Activated naive CD8-positive, alpha-beta T cell treated with anti-CD3 and anti-CD28 coated beads, Interleukin-2, amount 10 ng/mL, durations not matched to agents 7 days and 5 days (primary cell): ENCODE results near the gene WFDC12. TPM values are rescaled to one million over a fixed set of nuclear protein-coding genes. Genes with fewer than 3 reads are reported as not detected.

Experiments used
- ATAC-seq: fragments of 150-1000 bp; cut with Tn5 transposase; one replicate; pipeline ENCODE4 v1.10.0; 2021; ENCODE audit warnings: low read depth, moderate library complexity
- POLR2A ChIA-PET: fragments of 350-600 bp; sonication (Branson Sonifier 250); formaldehyde crosslinking; loops from one replicate; lab custom pipeline; 2021; ENCODE audit warnings: antibody characterized with exemption; lab: Charles Lee
- DNase-seq: peaks from one replicate; pipeline ENCODE4 v3.0.0; 2021
- H3K27ac Mint-ChIP-seq: one replicate; pipeline ENCODE4 v1.8.0; 2022; ENCODE audit warnings: mild to moderate bottlenecking, mixed read lengths
- H3K27me3 Mint-ChIP-seq: one replicate; pipeline ENCODE4 v1.8.0; 2022; ENCODE audit warnings: mild to moderate bottlenecking, moderate library complexity, mixed read lengths
- H3K36me3 Mint-ChIP-seq: one replicate; pipeline ENCODE4 v1.8.0; 2021; ENCODE audit warnings: mild to moderate bottlenecking, mixed read lengths
- H3K4me1 Mint-ChIP-seq: one replicate; pipeline ENCODE4 v1.8.0; 2021; ENCODE audit warnings: mixed read lengths
- H3K4me3 Mint-ChIP-seq: one replicate; pipeline ENCODE4 v1.8.0; 2022; ENCODE audit warnings: mild to moderate bottlenecking, moderate library complexity, mixed read lengths
- H3K9me3 Mint-ChIP-seq: one replicate; pipeline ENCODE4 v1.8.0; 2021; ENCODE audit warnings: mixed read lengths
- total RNA-seq, 2 experiments: library from RNA; stranded (reverse); gene quantifications; one replicate each; pipeline ENCODE4 v1.2.3, GENCODE V29; 2021

WFDC12 gene
- total RNA-seq, 2 experiments from 2014 or later, result not detected

DNA sequence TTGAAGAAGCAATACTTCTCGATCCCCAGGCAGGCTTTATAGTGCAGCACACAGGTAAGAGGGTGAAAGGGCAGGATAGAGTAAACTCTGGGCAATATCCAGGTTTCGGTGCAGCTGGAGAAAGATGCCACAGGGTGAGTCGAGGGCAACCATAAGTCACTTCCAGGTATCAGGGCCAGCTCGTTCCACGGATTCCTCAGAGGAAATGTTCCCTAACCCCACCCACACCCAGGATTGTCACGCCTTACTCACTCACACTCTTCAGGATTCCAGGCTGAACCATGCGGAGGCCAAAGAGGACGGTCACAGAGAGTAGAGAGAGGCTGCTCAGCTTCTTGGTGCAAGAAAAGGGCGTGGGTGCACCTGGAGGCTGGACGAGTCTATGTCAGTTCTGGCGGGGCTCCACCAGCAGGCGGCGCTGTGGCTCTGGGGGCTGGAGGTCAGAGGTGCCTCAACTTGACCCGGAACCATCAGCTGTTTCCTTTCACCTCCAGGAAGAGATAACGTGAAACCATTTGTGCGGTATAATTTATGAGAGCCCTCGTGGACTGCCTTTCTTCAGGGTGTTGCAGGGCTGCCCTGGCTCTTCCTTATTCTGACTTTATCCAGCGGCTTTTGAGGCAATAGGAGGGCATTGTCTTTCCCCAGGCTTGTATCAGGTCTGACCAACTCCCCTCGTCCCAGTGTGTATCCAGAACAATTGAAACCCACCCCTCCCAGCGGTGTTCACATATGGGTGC is 14.5 kb upstream of the WFDC12 start:
- Mint-ChIP-seq H3K27me3 (peaks cover 9% of the 10 kb centered on the region), H3K9me3 (no peaks in the 10 kb centered on the region), H3K4me1 (no peaks in the 10 kb centered on the region), H3K36me3 (no peaks in the 10 kb centered on the region), H3K4me3 (no peak overlapping the region), H3K27ac (no peak overlapping the region)
- DNase-seq (peak; percentile 75), ATAC-seq (peak; percentile 54)
- POLR2A ChIA-PET, result no interaction called here

DNA sequence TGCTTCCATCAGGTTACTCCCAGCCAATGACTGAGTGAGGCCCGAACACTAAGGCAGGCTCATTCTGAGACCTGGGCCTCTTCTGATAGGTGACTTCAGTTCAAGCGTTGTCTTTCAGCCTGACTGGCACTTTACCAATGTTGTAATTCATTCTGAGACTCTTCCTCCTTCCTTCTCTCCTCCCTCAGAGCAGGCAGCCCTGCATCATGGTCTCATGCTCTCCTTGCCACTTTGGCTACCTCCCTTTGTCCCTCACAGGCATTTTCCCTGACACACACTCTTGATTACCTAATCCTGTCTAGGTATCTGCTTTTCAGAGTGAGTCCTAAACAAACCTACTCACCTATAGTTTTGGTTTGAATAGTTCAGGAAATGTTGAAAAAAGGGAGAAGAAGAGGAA is 12.6 kb upstream of the WFDC12 start:
- no peak overlapping the region for H3K27ac Mint-ChIP-seq
- DNase-seq (no peak), ATAC-seq (no peak)
- no peaks in the 10 kb centered on the region for H3K4me1 Mint-ChIP-seq
- no peaks in the 10 kb centered on the region for H3K9me3 Mint-ChIP-seq
- no peaks in the 10 kb centered on the region for H3K36me3 Mint-ChIP-seq
- no peak overlapping the region for H3K4me3 Mint-ChIP-seq
- POLR2A ChIA-PET, result no interaction called here
- peaks cover 23% of the 10 kb centered on the region for H3K27me3 Mint-ChIP-seq

DNA sequence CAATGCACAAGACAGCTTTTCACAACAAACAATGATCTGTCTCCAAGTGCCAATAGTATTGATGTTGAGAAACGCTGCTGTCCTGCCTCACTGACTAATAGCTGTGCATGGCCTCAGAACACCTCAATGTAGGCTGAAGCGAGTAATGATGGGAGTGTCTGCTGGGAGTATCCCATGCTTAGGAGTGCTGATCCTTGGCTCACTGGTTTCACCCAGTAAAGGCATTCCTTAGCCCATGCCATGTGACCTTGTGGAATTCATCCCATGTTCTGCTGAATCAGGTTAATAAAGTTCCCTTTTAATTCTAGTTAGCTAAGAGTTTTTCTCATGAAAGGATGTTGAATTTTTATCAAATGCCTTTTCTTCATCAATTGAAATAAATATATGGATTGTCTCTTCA is 3.8 kb upstream of the WFDC12 start:
- no peak overlapping the region for H3K4me3 Mint-ChIP-seq
- no peak for ATAC-seq
- H3K36me3 Mint-ChIP-seq, result no peaks in the 10 kb centered on the region
- H3K27ac Mint-ChIP-seq, result no peak overlapping the region
- H3K4me1 Mint-ChIP-seq, result no peaks in the 10 kb centered on the region
- no peak for DNase-seq
- POLR2A ChIA-PET, result no interaction called here
- peaks cover 40% of the 10 kb centered on the region for H3K27me3 Mint-ChIP-seq
- no peaks in the 10 kb centered on the region for H3K9me3 Mint-ChIP-seq

DNA sequence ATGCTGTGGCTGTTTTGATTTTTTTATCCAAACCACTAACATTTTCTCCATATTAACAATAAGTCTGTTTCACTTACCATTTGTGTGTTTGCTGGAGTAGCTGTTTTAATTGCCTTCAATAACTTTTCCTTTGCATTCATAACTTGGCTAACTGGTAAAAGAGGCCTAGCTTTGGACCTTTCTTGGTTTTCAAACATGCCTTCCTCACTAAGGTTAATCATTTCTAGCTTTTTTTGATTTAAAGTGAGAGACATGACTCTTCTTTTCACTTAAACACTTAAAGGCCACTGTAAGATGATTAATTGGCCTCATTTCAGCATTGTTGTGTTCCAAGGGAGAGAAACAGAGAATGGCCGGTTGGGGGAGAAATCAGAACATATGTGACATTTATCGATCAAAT is 2.9 kb downstream of the WFDC12 start:
- DNase-seq, result no peak
- Mint-ChIP-seq H3K4me1 (no peaks in the 10 kb centered on the region), H3K4me3 (no peak overlapping the region), H3K9me3 (no peaks in the 10 kb centered on the region), H3K36me3 (no peaks in the 10 kb centered on the region), H3K27me3 (peaks cover 34% of the 10 kb centered on the region), H3K27ac (no peak overlapping the region)
- no peak for ATAC-seq
- POLR2A ChIA-PET, result interaction anchor here (0.6 kb wide), 1 partner anchor 43 kb away, joined by 6 read pairs; no protein-coding TSS in a partner anchor

DNA sequence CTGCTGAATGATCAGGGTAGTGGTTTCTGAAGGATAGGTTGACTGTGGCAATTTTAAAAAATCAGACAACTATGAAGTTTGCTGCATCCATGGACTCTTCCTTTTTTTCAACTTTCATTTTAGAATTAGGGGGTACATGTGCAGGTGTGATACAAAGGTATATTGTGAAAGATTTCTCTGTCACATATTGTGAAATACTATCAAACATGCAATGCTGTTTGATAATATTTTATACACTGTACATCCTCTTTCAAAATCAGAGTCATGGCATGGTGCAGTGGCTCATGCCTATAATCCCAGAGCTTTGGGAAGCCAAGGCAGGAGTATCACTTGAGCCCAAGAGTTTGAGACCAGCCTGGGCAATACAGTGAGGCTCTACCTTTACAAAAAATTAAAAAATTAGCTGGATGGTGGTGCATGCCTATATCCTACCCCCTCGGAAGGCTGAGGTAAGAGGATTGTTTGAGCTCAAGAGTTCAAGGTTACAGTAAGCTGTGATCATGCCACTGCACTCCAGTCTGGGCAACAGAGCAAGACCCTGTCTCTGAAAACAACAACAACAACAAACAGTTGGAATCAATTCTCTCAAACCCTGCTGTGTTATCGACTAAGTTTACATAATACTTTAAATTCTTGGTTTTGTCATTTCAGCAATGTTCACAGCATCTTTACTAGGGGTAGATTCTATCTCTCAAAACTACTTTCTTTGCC is 4.6 kb downstream of the WFDC12 start:
- no peaks in the 10 kb centered on the region for H3K36me3 Mint-ChIP-seq
- H3K9me3 Mint-ChIP-seq, result no peaks in the 10 kb centered on the region
- peaks cover 34% of the 10 kb centered on the region for H3K27me3 Mint-ChIP-seq
- POLR2A ChIA-PET, result no interaction called here
- DNase-seq (no peak), ATAC-seq (no peak)
- no peak overlapping the region for H3K27ac Mint-ChIP-seq
- H3K4me3 Mint-ChIP-seq, result no peak overlapping the region
- H3K4me1 Mint-ChIP-seq, result peaks cover 2% of the 10 kb centered on the region

DNA sequence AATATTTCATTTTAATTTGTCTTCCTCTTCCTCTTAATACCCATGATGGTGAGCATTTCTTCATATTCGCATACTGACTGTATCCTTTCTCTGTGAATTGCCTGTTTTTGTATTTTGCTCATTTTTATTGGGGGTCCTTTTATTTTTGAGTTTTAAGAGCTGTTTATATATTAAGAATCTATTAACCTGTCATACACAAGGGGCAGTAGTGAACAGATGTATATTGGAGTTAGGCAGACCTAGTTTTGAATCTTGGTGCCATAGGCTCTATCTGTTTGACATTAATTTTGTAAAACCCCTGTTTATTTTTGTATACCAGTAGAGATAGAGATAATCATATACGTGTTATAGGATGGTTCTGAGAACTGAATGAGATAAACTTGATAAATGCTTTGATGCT is 6.2 kb downstream of the WFDC12 start:
- Mint-ChIP-seq H3K27ac (no peak overlapping the region), H3K27me3 (peaks cover 38% of the 10 kb centered on the region), H3K9me3 (no peaks in the 10 kb centered on the region), H3K36me3 (no peaks in the 10 kb centered on the region), H3K4me3 (no peak overlapping the region), H3K4me1 (peaks cover 2% of the 10 kb centered on the region)
- no peak for DNase-seq
- ATAC-seq, result no peak
- POLR2A ChIA-PET, result no interaction called here

DNA sequence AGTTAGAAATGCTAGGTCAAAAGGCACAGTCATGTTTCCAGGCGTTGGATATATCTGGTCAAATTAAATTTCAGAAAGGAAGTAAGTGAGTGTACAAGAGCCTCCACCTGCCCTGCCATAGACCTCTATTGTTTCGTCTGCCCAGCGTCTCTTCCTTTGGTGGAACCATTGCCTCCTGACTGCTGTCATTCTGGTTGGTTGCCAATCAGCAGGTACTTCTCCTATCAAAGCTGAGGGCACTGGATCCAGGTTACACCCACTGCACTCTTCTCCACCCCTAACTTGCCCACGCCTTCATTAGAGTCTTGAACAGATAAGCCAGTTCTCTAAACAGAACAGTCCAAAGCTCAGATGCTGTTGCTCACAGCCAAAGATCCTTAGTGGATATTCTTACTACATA is 6.7 kb downstream of the WFDC12 start:
- Mint-ChIP-seq H3K36me3 (no peaks in the 10 kb centered on the region), H3K4me3 (no peak overlapping the region), H3K27me3 (peaks cover 38% of the 10 kb centered on the region), H3K4me1 (peaks cover 2% of the 10 kb centered on the region), H3K9me3 (no peaks in the 10 kb centered on the region), H3K27ac (no peak overlapping the region)
- POLR2A ChIA-PET, result no interaction called here
- ATAC-seq (no peak), DNase-seq (no peak)

DNA sequence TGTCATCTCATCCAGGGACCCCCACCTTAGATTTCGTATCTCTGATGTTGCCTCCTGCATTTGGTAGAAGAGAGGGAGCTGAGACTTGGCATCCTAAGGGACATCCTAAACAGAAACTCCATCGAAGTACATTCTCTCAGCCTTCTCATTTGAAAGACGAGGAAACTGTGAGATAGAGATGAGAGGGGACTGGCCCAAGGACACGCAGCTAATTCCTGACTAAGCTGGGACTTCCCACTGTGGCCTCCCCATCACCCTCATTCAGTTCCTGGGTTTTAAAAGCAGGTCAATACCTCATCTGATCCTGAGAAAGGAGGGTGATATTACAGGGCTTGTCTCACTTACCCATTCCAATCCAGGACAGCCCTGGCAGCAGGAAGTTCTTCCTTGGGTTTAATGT is 8.4 kb downstream of the WFDC12 start:
- H3K27me3 Mint-ChIP-seq, result peaks cover 35% of the 10 kb centered on the region
- no peak overlapping the region for H3K27ac Mint-ChIP-seq
- no peaks in the 10 kb centered on the region for H3K9me3 Mint-ChIP-seq
- no peak for DNase-seq
- ATAC-seq, result no peak
- no peak overlapping the region for H3K4me3 Mint-ChIP-seq
- peaks cover 2% of the 10 kb centered on the region for H3K4me1 Mint-ChIP-seq
- H3K36me3 Mint-ChIP-seq, result no peaks in the 10 kb centered on the region
- POLR2A ChIA-PET, result no interaction called here

DNA sequence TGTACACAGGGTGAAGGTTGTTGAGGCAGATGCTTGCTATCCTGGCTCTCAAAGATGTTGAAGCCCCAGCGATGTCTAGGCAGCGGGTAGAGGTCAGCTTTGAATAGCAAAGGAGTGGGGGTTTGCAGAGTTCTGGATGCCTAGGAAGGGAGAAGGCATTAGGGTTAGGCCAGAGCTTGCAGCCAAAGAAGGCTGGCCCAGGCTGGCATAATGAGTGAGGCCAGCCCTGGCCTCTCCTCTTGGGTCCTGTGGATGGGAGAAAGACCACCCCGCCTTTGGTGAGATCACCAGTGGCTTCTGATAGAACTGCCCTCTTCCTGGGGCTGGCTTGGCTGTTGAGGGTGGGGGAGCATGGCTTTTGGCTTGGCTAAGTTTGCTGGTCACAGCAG is 8.9 kb downstream of the WFDC12 start:
- DNase-seq, result no peak
- Mint-ChIP-seq H3K4me3 (no peak overlapping the region), H3K4me1 (peaks cover 2% of the 10 kb centered on the region), H3K27me3 (peaks cover 32% of the 10 kb centered on the region), H3K36me3 (no peaks in the 10 kb centered on the region), H3K9me3 (no peaks in the 10 kb centered on the region), H3K27ac (no peak overlapping the region)
- POLR2A ChIA-PET, result no interaction called here
- no peak for ATAC-seq

DNA sequence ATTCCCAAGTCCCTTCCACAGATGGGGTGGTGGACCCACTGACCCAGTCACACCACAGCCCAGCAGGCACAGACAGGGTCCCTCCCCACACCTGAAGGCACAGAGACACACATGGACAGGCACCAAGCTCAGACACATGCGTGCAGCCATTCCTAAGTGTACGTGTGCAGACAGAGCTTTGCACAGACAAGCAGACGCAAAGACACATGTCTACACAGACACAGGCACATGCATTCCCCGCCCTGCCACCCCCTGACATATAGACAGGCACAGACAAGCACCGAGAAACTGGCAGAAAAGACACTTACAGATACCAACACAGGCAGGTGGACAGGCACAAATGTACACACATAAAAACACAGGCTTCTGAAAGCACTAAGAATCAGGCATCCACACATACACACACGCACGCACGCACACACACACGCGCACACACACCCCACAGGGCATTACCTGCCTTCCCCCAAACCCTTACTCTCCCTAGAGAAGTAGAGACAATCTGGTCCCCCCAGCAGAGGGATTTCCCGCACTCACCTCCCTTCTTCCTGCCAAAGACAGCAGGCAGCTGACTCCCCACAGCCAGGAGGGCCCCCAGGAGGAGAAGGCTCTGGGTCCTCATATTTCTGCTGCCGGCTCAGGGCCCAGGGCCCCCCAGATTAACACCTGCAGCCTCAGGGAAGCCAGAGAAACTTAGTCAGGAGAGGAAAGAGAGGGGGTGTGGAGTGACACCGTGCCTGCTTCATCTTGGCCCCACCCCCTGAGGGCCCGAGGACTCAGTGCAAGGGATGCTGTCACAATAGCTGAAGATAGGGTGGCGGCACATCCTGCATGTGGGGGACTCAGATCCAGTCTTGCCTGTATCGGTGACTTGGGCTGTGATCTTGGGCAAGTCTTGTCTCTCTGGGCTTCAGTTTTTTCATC is 9.5 kb downstream of the WFDC12 start, which contains the start of gene WFDC5:
TSS of gene WFDC5 (minus strand) at position 710 of the 921 bp plus-strand sequence. CDS start at position 619, 91 bp downstream.
- Mint-ChIP-seq H3K9me3 (no peaks in the 10 kb centered on the region), H3K36me3 (no peaks in the 10 kb centered on the region), H3K4me3 (no peak within 1 kb of the TSS), H3K27ac (no peak within 1 kb of the TSS), H3K4me1 (peaks cover 2% of the 10 kb centered on the region), H3K27me3 (peaks cover 30% of the 10 kb centered on the region)
- ATAC-seq (peak; percentile 74), DNase-seq (no peak)
- POLR2A ChIA-PET, result no interaction called here

DNA sequence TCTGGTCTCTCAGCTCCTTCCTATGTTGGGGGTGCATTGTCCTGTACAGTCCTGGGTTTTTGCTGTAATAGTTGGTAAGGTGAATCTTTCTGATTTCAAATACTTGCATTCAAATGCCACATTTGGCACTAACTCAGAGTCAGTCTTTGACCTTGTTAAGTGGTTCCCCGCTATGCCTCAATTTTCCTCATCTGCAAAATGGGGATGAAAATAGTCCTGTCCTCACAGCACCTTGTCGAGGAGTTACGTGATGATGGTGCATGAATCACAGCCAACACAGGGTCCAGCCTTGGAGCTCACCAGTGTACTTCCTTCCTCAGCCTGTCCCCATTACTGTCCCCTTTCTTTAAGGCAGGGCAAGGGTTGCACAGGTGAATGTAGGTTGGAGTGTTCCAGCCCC is 10.4 kb downstream of the WFDC12 start:
- ATAC-seq, result no peak
- Mint-ChIP-seq H3K27ac (no peak overlapping the region), H3K36me3 (no peaks in the 10 kb centered on the region), H3K9me3 (no peaks in the 10 kb centered on the region), H3K4me3 (no peak overlapping the region), H3K27me3 (peaks cover 27% of the 10 kb centered on the region), H3K4me1 (peaks cover 2% of the 10 kb centered on the region)
- no peak for DNase-seq
- POLR2A ChIA-PET, result no interaction called here

DNA sequence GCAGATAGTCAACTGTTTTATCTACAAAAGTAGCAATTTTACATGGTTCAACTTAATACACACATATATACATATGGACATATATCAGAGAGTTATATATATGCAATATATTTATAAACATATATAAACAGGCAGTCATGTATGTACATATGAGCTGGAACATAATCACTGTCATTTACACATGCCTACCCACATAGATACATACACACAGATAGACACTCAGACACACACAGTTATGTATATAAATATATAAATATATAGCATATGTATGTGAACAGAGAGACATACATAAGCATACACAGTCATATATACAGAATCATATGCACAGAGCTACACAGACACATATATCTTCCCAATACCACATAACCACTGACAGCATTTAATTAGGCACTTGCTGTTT is 11.5 kb downstream of the WFDC12 start:
- H3K27ac Mint-ChIP-seq, result no peak overlapping the region
- no peak for DNase-seq
- no peaks in the 10 kb centered on the region for H3K9me3 Mint-ChIP-seq
- POLR2A ChIA-PET, result no interaction called here
- no peak for ATAC-seq
- H3K4me1 Mint-ChIP-seq, result peaks cover 2% of the 10 kb centered on the region
- H3K27me3 Mint-ChIP-seq, result peaks cover 23% of the 10 kb centered on the region
- H3K4me3 Mint-ChIP-seq, result no peak overlapping the region
- no peaks in the 10 kb centered on the region for H3K36me3 Mint-ChIP-seq

DNA sequence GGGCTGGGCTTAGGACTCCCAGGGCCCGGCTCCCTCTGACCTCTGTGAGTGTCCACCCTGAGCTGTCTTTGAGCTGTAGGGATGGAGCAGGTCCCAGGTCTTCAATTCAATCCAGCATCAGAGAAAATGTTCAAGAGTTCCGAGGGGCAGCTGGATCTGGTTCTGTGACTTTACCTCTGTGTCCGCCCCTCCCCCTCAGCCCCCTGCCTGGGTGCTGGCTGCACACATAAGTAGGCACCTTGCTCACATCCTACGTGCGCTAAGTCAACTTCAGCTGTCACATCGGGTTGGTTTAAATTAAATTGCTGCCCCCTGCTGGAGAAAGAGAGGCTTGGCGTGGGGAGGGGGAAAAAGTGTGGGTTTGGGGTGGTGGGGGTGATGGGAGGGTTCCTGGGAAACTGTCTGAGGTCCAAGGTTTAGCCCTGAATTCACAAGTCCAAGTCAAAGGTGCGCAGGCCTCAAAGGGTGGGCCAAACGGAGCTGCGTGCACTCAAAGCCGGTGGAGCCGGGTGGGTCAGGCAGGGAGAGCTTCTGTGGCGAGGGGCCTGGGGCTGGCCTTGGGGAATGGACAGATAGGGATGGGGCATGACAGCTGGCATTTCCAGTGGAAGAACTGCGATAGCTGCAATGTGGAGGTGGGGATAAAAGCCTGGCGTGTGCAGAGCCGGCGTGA is 12.3 kb downstream of the WFDC12 start:
- ATAC-seq, result no peak
- DNase-seq, result no peak
- Mint-ChIP-seq H3K4me1 (peaks cover 2% of the 10 kb centered on the region), H3K27ac (no peak overlapping the region), H3K27me3 (peaks cover 17% of the 10 kb centered on the region), H3K4me3 (no peak overlapping the region), H3K9me3 (no peaks in the 10 kb centered on the region), H3K36me3 (no peaks in the 10 kb centered on the region)
- POLR2A ChIA-PET, result no interaction called here
